GM19395 (cell line): ENCODE measurements around the gene TVP23B.
A peak's percentile ranks its signal among the peaks of the same experiment; 100 is the strongest.
"Not testable (repeated sequence)": the region's sequence is repeated elsewhere in the genome, so short reads cannot be mapped to it uniquely, and the experiment has no call there.

Source experiments
- ATAC-seq: cut with Tn5 transposase; IDR thresholded peaks from one replicate; pipeline ENCODE4 v1.9.1; 2021; ENCODE audit warnings: mild to moderate bottlenecking, moderate library complexity; ENCODE audit not compliant: unreplicated experiment

Gene TVP23B

GRCh38 chr17:18786890-18787289, 5.9 kb downstream of the TVP23B start:
- not testable (repeated sequence) for ATAC-seq

GRCh38 chr17:18791402-18791801, 10.4 kb downstream of the TVP23B start:
- not testable (repeated sequence) for ATAC-seq

GRCh38 chr17:18794841-18795240, 13.9 kb downstream of the TVP23B start:
- not testable (repeated sequence) for ATAC-seq

GRCh38 chr17:18796887-18797286, 15.9 kb downstream of the TVP23B start:
- ATAC-seq: not testable (repeated sequence)

GRCh38 chr17:18803458-18804245, 22.7 kb downstream of the TVP23B start:
- ATAC-seq: not testable (repeated sequence)

GRCh38 chr17:18815924-18816323, 34.9 kb downstream of the TVP23B start:
- not testable (repeated sequence) for ATAC-seq

- not testable (repeated sequence) for ATAC-seq
Observed at GRCh38 chr17:18816489-18817371, 35.7 kb downstream of the TVP23B start.

GRCh38 chr17:18821430-18821829, 40.4 kb downstream of the TVP23B start:
- not testable (repeated sequence) for ATAC-seq

GRCh38 chr17:18827613-18828012, 46.6 kb downstream of the TVP23B start:
- ATAC-seq: not testable (repeated sequence)

- no peak for ATAC-seq
Observed at GRCh38 chr17:18848501-18848900, 67.5 kb downstream of the TVP23B start.

GRCh38 chr17:18850679-18851078, 69.7 kb downstream of the TVP23B start:
- ATAC-seq: no peak

- ATAC-seq: no peak
Observed at GRCh38 chr17:18851201-18851600, 70.2 kb downstream of the TVP23B start.

- ATAC-seq: no peak
Observed at GRCh38 chr17:18854956-18855355, 74.0 kb downstream of the TVP23B start.

- peak; percentile 73 for ATAC-seq
Observed at GRCh38 chr17:18855831-18856569, 75.0 kb downstream of the TVP23B start.
